Suprapubic skin (tissue), 4 donors: ENCODE results near the gene IRF7. TPM values are rescaled to one million over a fixed set of nuclear protein-coding genes. Genes with fewer than 3 reads are reported as not detected.

Experiments
- DNase-seq, 2 donors: peaks; one replicate each; pipeline ENCODE4 v3.0.0-alpha.2; 2019; ENCODE audit warnings: low spot score in 2 of 2
- H3K27ac ChIP-seq: fragments of 200-600 bp; sonication (generic); one replicate; pipeline ENCODE4 v1.5.1; 2019
- H3K27me3 ChIP-seq: fragments of 200-600 bp; sonication (generic); one replicate; pipeline ENCODE4 v1.5.1; 2019
- H3K36me3 ChIP-seq: fragments of 200-600 bp; sonication (generic); one replicate; pipeline ENCODE4 v1.5.1; 2019
- H3K4me1 ChIP-seq: fragments of 200-600 bp; sonication (generic); one replicate; pipeline ENCODE4 v1.5.1; 2019
- H3K4me3 ChIP-seq: fragments of 200-600 bp; sonication (generic); one replicate; pipeline ENCODE4 v1.5.1; 2019; ENCODE audit warnings: mild to moderate bottlenecking
- H3K9me3 ChIP-seq: fragments of 200-600 bp; sonication (generic); one replicate; pipeline ENCODE4 v1.5.1; 2019
- CTCF ChIP-seq, 2 donors: fragments of 200-600 bp in 1 of 2; fragments of 450-650 bp in 1 of 2; sonication (generic) in 1 of 2; IDR thresholded peaks; one replicate each; pipeline ENCODE4 v1.5.1; 2016 to 2019; ENCODE audit warnings: antibody characterized with exemption in 2 of 2, mild to moderate bottlenecking in 1 of 2, moderate library complexity in 1 of 2
- EP300 ChIP-seq: sonication (generic); formaldehyde crosslinking; IDR thresholded peaks from one replicate; pipeline ENCODE4 v1.6.1; 2017; ENCODE audit warnings: antibody characterized with exemption
- POLR2A ChIP-seq, 2 donors: fragments of 450-650 bp; IDR thresholded peaks; one replicate each; pipeline ENCODE4 v1.6.1; 2017; ENCODE audit warnings: antibody characterized with exemption in 2 of 2, mild to moderate bottlenecking in 2 of 2, moderate library complexity in 2 of 2
- POLR2AphosphoS5 ChIP-seq, 3 donors: sonication (generic); formaldehyde crosslinking; IDR thresholded peaks; one replicate each; pipeline ENCODE4 v1.6.1; 2017; ENCODE audit warnings: antibody characterized with exemption in 3 of 3
- WGBS: methylation state at CpG from one replicate; pipeline ENCODE4 v1.1.5; 2018; 5-methylcytosine and 5-hydroxymethylcytosine counted together
- total RNA-seq, 4 donors: library from RNA; depleted of rRNA; stranded (reverse); fragments of >200 nt; gene quantifications; one replicate each; pipeline ENCODE4 v1.1.0, GENCODE V29; 2016

Gene IRF7
- total RNA-seq, 4 donors from 2014 or later = 20.9 to 34.0 (median 26.6) TPM

- peaks cover 97% of the 10 kb centered on the region for H3K36me3 ChIP-seq
- H3K4me3 ChIP-seq = no peak overlapping the region
- DNase-seq = no peak
These were observed 12.6 kb downstream of the IRF7 start for GRCh38 chr11:603154-603553.

GRCh38 chr11:601573-602245 lies 14.0 kb downstream of the IRF7 start:
- peaks cover 12% of the 10 kb centered on the region for H3K4me1 ChIP-seq
- H3K27me3 ChIP-seq = no peaks in the 10 kb centered on the region
- DNase-seq = no peak
- WGBS = 93% methylated on average over 23 of the region's 23 CpGs
- peaks cover 97% of the 10 kb centered on the region for H3K36me3 ChIP-seq
- TF ChIP-seq EP300 (no peak), POLR2A (IDR thresholded peaks at IDR 0.05) (no peak), POLR2AphosphoS5 (IDR thresholded peaks at IDR 0.05) (no peak), CTCF (IDR thresholded peaks at IDR 0.05) (no peak)
- H3K27ac ChIP-seq = no peak overlapping the region
- no peak overlapping the region for H3K4me3 ChIP-seq
- H3K9me3 ChIP-seq = no peaks in the 10 kb centered on the region

More at GRCh38 chr11:603154-603553, 12.6 kb downstream of the IRF7 start:
- Histone ChIP-seq H3K27me3 (no peaks in the 10 kb centered on the region), H3K9me3 (no peaks in the 10 kb centered on the region), H3K4me1 (peaks cover 15% of the 10 kb centered on the region), H3K27ac (no peak overlapping the region)
- 91% methylated on average over 13 of the region's 13 CpGs for WGBS
- TF ChIP-seq CTCF (IDR thresholded peaks at IDR 0.05) = no peak
- no peak for TF ChIP-seq POLR2AphosphoS5 (IDR thresholded peaks at IDR 0.05)
- no peak for TF ChIP-seq POLR2A (IDR thresholded peaks at IDR 0.05)
- TF ChIP-seq EP300 = no peak

- peaks cover 98% of the 10 kb centered on the region for H3K36me3 ChIP-seq
- H3K4me1 ChIP-seq = no peaks in the 10 kb centered on the region
- TF ChIP-seq CTCF (IDR thresholded peaks at IDR 0.05) = no peak
- no peak for TF ChIP-seq EP300
- no peak for TF ChIP-seq POLR2A (IDR thresholded peaks at IDR 0.05)
- TF ChIP-seq POLR2AphosphoS5 (IDR thresholded peaks at IDR 0.05) = no peak
- H3K27ac ChIP-seq = no peak overlapping the region
- DNase-seq = no peak
- H3K4me3 ChIP-seq = no peak overlapping the region
- H3K9me3 ChIP-seq = no peaks in the 10 kb centered on the region
- WGBS = 93% methylated on average over 15 of the region's 30 CpGs
- H3K27me3 ChIP-seq = no peaks in the 10 kb centered on the region
These were observed 17.6 kb downstream of the IRF7 start for GRCh38 chr11:598005-598680.

- H3K4me3 ChIP-seq = no peak overlapping the region
- H3K4me1 ChIP-seq = no peaks in the 10 kb centered on the region
- no peaks in the 10 kb centered on the region for H3K27me3 ChIP-seq
- WGBS = no CpG with 5 or more reads among the region's 29 CpGs
- no peaks in the 10 kb centered on the region for H3K9me3 ChIP-seq
- peaks cover 98% of the 10 kb centered on the region for H3K36me3 ChIP-seq
- TF ChIP-seq POLR2AphosphoS5 (IDR thresholded peaks at IDR 0.05) = no peak
- TF ChIP-seq EP300 = no peak
- TF ChIP-seq POLR2A (IDR thresholded peaks at IDR 0.05) = no peak
- no peak for TF ChIP-seq CTCF (IDR thresholded peaks at IDR 0.05)
- no peak for DNase-seq
- H3K27ac ChIP-seq = no peak overlapping the region
These were observed 18.5 kb downstream of the IRF7 start for GRCh38 chr11:597166-597725.

- H3K4me1 ChIP-seq = no peaks in the 10 kb centered on the region
- no peak overlapping the region for H3K27ac ChIP-seq
- H3K9me3 ChIP-seq = no peaks in the 10 kb centered on the region
- TF ChIP-seq EP300 (no peak), CTCF (IDR thresholded peaks at IDR 0.05) (no peak), POLR2A (IDR thresholded peaks at IDR 0.05) (no peak), POLR2AphosphoS5 (IDR thresholded peaks at IDR 0.05) (no peak)
- peaks cover 96% of the 10 kb centered on the region for H3K36me3 ChIP-seq
- H3K4me3 ChIP-seq = no peak overlapping the region
- WGBS = 92% methylated on average over 10 of the region's 10 CpGs
- no peak for DNase-seq
- H3K27me3 ChIP-seq = no peaks in the 10 kb centered on the region
These were observed 19.4 kb downstream of the IRF7 start for GRCh38 chr11:596374-596773.
